Calu3 (cell line): ENCODE data around the gene OR52N5. TPM values are rescaled to one million over a fixed set of nuclear protein-coding genes. Genes with fewer than 3 reads are reported as not detected.

Experiments
- Bru-seq: library from RNA; stranded (reverse); fragments of 400-500 nt; gene quantifications from one replicate; lab custom pipeline; 2021; lab: Mats Ljungman, UMichigan
- BruChase-seq, 2 experiments: library from RNA; stranded (reverse); fragments of 400-500 nt; gene quantifications; one replicate each; lab custom pipeline; 2021; lab: Mats Ljungman, UMichigan
- BruUV-seq: library from RNA; stranded (reverse); fragments of 400-500 nt; replicated peaks from 2 replicates; lab custom pipeline; 2021; lab: Mats Ljungman, UMichigan
- CTCF ChIA-PET: fragments of 300-600 bp; sonication (Branson Sonifier 250); formaldehyde crosslinking; loops from one replicate; lab custom pipeline; 2022; ENCODE audit warnings: antibody characterized with exemption; lab: Charles Lee
- DNase-seq: peaks from one replicate; pipeline ENCODE4 v3.0.0; 2022
- H3K27ac Mint-ChIP-seq: one replicate; pipeline ENCODE4 v1.8.0; 2022; ENCODE audit warnings: mixed read lengths; ENCODE audit not compliant: unreplicated experiment
- H3K27me3 Mint-ChIP-seq: one replicate; pipeline ENCODE4 v1.8.0; 2022; ENCODE audit warnings: mixed read lengths; ENCODE audit not compliant: unreplicated experiment
- H3K36me3 Mint-ChIP-seq: one replicate; pipeline ENCODE4 v1.8.0; 2022; ENCODE audit warnings: mild to moderate bottlenecking, moderate library complexity, mixed read lengths; ENCODE audit not compliant: insufficient read depth, unreplicated experiment
- H3K4me1 Mint-ChIP-seq: one replicate; pipeline ENCODE4 v1.8.0; 2022; ENCODE audit warnings: mild to moderate bottlenecking, low read depth, mixed read lengths; ENCODE audit not compliant: unreplicated experiment
- H3K4me3 Mint-ChIP-seq: one replicate; pipeline ENCODE4 v1.8.0; 2022; ENCODE audit warnings: mild to moderate bottlenecking, low read depth, moderate library complexity, mixed read lengths; ENCODE audit not compliant: unreplicated experiment
- H3K9me3 Mint-ChIP-seq: one replicate; pipeline ENCODE4 v1.8.0; 2022; ENCODE audit warnings: low read depth, mixed read lengths; ENCODE audit not compliant: unreplicated experiment
- CTCF ChIP-seq: fragments of 200-600 bp; IDR thresholded peaks from one replicate; pipeline ENCODE4 v1.8.0; 2022; ENCODE audit warnings: antibody characterized with exemption; ENCODE audit not compliant: unreplicated experiment
- intact Hi-C: fragments of 100-400 bp; cut with micrococcal nuclease; formaldehyde crosslinking; loops from one replicate; pipeline ENCODE4 v1.10.0; 2022; ENCODE audit not compliant: unreplicated experiment
- long read RNA-seq: library from polyadenylated mRNA; stranded (forward); transcript quantifications from one replicate; pipeline ENCODE4 v2.0.0, GENCODE V29; 2022
- total RNA-seq: library from RNA; stranded (reverse); gene quantifications from 2 replicates; pipeline ENCODE4 v1.2.3, GENCODE V29; 2022

The OR52N5 gene
- total RNA-seq (not detected in 2 replicates), Bru-seq, nascent RNA (not detected), BruChase-seq, experiment 1, labeled RNA remaining after a 6-hour chase (not detected), BruChase-seq, experiment 2, labeled RNA remaining after a 2-hour chase (not detected)
- long read RNA-seq, result 0 reads

GRCh38 chr11:5783255-5783654 lies at the start of gene OR52N5:
Gene OR52N5 (minus strand): TSS chr11:5783355. CDS start chr11:5778634, 4,721 bp downstream.
- no peaks in the 10 kb centered on the region for H3K36me3 Mint-ChIP-seq
- no peak for TF ChIP-seq CTCF
- H3K4me3 Mint-ChIP-seq, result no peak within 1 kb of the TSS
- CTCF ChIA-PET, result no interaction called here
- no TSS peak for BruUV-seq
- intact Hi-C loops, result no loop called here
- H3K4me1 Mint-ChIP-seq, result no peaks in the 10 kb centered on the region
- H3K27me3 Mint-ChIP-seq, result peaks cover 13% of the 10 kb centered on the region
- peaks cover under 1% of the 10 kb centered on the region for H3K9me3 Mint-ChIP-seq
- no peak within 1 kb of the TSS for H3K27ac Mint-ChIP-seq
- no peak for DNase-seq

GRCh38 chr11:5831196-5831829 lies 48.2 kb upstream of the OR52N5 start:
- intact Hi-C loops, result no loop called here
- CTCF ChIA-PET, result no interaction called here
- Mint-ChIP-seq H3K4me1 (no peaks in the 10 kb centered on the region), H3K4me3 (no peak overlapping the region), H3K36me3 (no peaks in the 10 kb centered on the region), H3K27ac (no peak overlapping the region), H3K27me3 (no peaks in the 10 kb centered on the region), H3K9me3 (no peaks in the 10 kb centered on the region)
- no TSS peak for BruUV-seq
- no peak for TF ChIP-seq CTCF
- DNase-seq, result no peak

- Mint-ChIP-seq H3K4me3 (no peak overlapping the region), H3K36me3 (no peaks in the 10 kb centered on the region), H3K4me1 (no peaks in the 10 kb centered on the region), H3K9me3 (no peaks in the 10 kb centered on the region), H3K27ac (no peak overlapping the region), H3K27me3 (no peaks in the 10 kb centered on the region)
- intact Hi-C loops, result no loop called here
- no peak for TF ChIP-seq CTCF
- no TSS peak for BruUV-seq
- DNase-seq, result no peak
- CTCF ChIA-PET, result interaction anchor here (1.4 kb wide), 1 partner anchor 9 kb away, joined by 6 read pairs; the partner anchor contains the start of gene OR52N2
These were observed 35.2 kb upstream of the OR52N5 start for GRCh38 chr11:5818245-5818886.

GRCh38 chr11:5815534-5815933 lies 32.4 kb upstream of the OR52N5 start:
- no peak for TF ChIP-seq CTCF
- H3K27me3 Mint-ChIP-seq, result no peaks in the 10 kb centered on the region
- intact Hi-C loops, result no loop called here
- CTCF ChIA-PET, result no interaction called here
- H3K4me3 Mint-ChIP-seq, result no peak overlapping the region
- DNase-seq, result no peak
- H3K36me3 Mint-ChIP-seq, result no peaks in the 10 kb centered on the region
- no peak overlapping the region for H3K27ac Mint-ChIP-seq
- BruUV-seq, result no TSS peak
- no peaks in the 10 kb centered on the region for H3K9me3 Mint-ChIP-seq
- no peaks in the 10 kb centered on the region for H3K4me1 Mint-ChIP-seq
